Measurements from ENCODE around the gene GJB2.

The GJB2 gene

DNA sequence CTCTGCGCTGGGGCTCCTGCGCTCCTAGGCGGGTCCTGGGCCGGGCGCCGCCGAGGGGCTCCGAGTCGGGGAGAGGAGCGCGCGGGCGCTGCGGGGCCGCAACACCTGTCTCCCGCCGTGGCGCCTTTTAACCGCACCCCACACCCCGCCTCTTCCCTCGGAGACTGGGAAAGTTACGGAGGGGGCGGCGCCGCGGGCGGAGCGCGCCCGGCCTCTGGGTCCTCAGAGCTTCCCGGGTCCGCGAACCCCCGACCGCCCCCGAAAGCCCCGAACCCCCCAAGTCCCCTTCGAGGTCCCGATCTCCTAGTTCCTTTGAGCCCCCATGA lies at the start of gene GJB2:
Gene GJB2, minus strand, starts transcription at position 103 of the 326 bp plus-strand sequence. CDS start 3,357 bp downstream, outside the sequence.
- H3K36me3 ChIP-seq (ENCODE audit: control insufficient read depth, insufficient read depth, low read length) = no peaks in the 10 kb centered on the region
- H3K27ac ChIP-seq (ENCODE audit: low read depth, low read length) = no peak within 1 kb of the TSS
- no peak within 1 kb of the TSS for H3K9ac ChIP-seq (ENCODE audit: low read length)
- peak within 1 kb of the TSS; percentile 56 for H3K4me3 ChIP-seq (ENCODE audit: low read depth, low read length)
- H3K9me3 ChIP-seq (ENCODE audit: control insufficient read depth, insufficient read depth, low read depth, low read length) = no peaks in the 10 kb centered on the region
- peaks cover 96% of the 10 kb centered on the region for H3K27me3 ChIP-seq (ENCODE audit: control insufficient read depth, insufficient read depth, low read length)
- peaks cover 12% of the 10 kb centered on the region for H3K4me1 ChIP-seq (ENCODE audit: control insufficient read depth, insufficient read depth, low read length)

DNA sequence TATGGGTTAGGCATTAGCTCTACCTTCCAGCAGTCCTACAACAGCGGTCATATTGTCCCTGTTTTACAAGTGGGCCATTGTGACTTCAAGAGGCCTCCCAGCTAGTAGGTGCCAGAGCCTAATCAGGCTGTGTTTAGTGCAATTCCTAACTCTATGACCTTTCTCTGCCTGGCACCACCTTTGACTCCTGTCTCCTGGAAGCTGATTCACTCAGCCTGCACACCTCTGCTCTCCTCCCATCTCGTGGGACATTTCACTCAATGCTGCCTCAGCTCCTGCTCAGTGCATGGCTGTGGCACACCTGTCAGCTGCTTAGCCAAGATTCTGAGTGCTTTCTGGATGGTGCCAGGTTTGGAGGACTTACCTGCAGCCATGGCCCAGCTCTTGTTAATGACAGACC lies 48.9 kb upstream of the GJB2 start:
- Histone ChIP-seq H3K27ac (ENCODE audit: low read depth, low read length) (no peak overlapping the region), H3K9ac (ENCODE audit: low read length) (no peak overlapping the region), H3K9me3 (ENCODE audit: control insufficient read depth, insufficient read depth, low read depth, low read length) (peaks cover 3% of the 10 kb centered on the region), H3K36me3 (ENCODE audit: control insufficient read depth, insufficient read depth, low read length) (no peaks in the 10 kb centered on the region), H3K27me3 (ENCODE audit: control insufficient read depth, insufficient read depth, low read length) (peaks cover 13% of the 10 kb centered on the region), H3K4me1 (ENCODE audit: control insufficient read depth, insufficient read depth, low read length) (no peaks in the 10 kb centered on the region), H3K4me3 (ENCODE audit: low read depth, low read length) (no peak overlapping the region)

DNA sequence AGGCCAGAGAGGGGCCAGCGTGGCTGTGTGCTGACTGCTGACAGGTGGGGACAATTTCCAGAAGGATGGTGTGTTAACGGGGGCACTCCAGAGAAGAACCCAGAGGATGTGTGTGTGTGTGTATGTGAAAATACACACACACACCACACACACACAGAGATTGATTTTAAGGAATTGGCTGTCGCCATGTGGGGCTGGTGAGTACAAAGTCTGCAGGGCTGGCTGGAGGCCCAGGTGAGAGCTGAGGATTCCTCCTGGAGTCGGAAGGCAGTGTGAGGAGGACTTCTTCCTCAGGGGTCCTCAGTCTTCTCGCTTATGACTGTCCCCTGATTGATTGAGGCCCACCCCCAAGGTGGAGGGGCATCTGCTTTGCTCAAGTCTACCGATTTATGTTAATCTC lies 47.0 kb upstream of the GJB2 start:
- no peaks in the 10 kb centered on the region for H3K4me1 ChIP-seq (ENCODE audit: control insufficient read depth, insufficient read depth, low read length)
- no peak overlapping the region for H3K9ac ChIP-seq (ENCODE audit: low read length)
- no peak overlapping the region for H3K4me3 ChIP-seq (ENCODE audit: low read depth, low read length)
- no peak overlapping the region for H3K27ac ChIP-seq (ENCODE audit: low read depth, low read length)
- H3K36me3 ChIP-seq (ENCODE audit: control insufficient read depth, insufficient read depth, low read length) = no peaks in the 10 kb centered on the region
- peaks cover 3% of the 10 kb centered on the region for H3K9me3 ChIP-seq (ENCODE audit: control insufficient read depth, insufficient read depth, low read depth, low read length)
- H3K27me3 ChIP-seq (ENCODE audit: control insufficient read depth, insufficient read depth, low read length) = peaks cover 27% of the 10 kb centered on the region

DNA sequence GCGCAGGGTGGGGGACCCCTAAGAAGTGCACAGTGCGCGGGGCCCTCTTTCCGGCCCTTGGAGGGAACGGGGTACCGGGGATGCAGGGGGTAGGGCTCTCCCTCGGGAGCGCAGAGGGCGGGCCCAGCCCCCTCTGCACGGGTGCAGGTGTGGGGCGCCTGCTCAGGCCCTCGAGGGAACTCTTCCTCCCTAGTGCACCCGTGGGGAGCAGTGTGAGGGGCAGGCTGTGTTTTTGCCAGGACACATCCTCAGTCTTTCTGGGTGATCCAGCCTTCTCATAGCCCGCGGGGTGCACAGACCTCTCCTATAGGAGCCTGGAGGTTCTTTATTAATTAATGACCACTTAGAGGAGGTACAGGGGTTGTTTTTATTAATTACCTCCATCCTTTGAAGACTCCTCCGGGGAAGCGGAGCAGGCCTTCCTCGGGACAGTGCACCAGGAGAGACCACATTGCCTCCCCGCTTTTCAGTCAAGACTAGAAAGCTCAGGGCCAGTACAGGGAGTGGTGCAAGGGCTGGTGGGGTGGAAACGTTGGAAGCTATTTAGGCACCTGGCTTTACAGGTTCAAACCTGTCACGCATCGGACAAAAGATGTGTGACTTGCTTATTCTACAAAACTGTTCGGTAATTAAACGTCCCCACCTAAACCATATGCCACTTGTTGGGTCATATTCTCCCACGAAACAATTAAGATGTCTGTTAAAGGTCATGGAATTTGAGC lies 40.0 kb upstream of the GJB2 start:
- Histone ChIP-seq H3K9ac (ENCODE audit: low read length) (no peak overlapping the region), H3K27me3 (ENCODE audit: control insufficient read depth, insufficient read depth, low read length) (peaks cover 86% of the 10 kb centered on the region), H3K9me3 (ENCODE audit: control insufficient read depth, insufficient read depth, low read depth, low read length) (no peaks in the 10 kb centered on the region), H3K36me3 (ENCODE audit: control insufficient read depth, insufficient read depth, low read length) (no peaks in the 10 kb centered on the region), H3K27ac (ENCODE audit: low read depth, low read length) (no peak overlapping the region), H3K4me1 (ENCODE audit: control insufficient read depth, insufficient read depth, low read length) (peaks cover 10% of the 10 kb centered on the region), H3K4me3 (ENCODE audit: low read depth, low read length) (peak overlapping the region; percentile 51)

DNA sequence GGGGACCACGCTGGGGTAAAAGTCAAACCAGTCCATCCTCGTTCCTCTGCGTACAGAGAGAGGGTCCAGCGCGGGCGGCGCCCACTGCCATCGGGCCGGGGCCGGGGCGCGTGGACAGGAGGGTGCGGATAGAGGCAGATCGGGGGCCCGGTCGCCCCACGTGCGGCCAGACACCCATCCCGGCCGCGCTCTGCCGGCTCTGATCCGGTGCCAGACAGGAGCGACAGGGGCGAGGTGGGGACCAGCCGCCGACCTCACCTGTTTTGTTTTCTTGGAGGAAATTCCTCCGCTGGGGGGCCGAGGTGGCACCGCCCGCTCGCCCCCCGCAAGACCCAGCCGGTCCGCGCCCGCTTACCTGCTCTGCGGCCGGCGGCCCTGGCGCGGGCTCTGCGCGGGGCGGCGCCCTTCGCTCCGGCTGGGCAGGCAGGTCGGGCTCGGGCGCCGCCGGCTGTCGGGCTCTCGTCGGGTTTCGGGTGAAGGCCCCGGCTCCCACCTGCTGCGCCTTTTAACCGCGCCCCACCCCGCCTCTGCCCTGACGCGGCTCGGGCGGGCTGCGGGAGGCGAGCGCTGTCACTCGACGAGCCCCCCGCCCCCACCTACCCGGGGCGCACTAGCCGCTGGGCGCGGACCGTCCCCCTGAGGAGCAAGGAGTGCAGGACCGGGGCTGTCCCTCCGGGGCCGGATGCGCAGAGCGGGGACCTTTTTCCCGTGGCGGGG lies 39.3 kb upstream of the GJB2 start, which contains the start of gene GJB6:
Gene GJB6, minus strand, starts transcription at position 481 of the 717 bp plus-strand sequence. CDS start 8,839 bp downstream, outside the sequence.
- Histone ChIP-seq H3K27ac (ENCODE audit: low read depth, low read length) (no peak within 1 kb of the TSS), H3K9me3 (ENCODE audit: control insufficient read depth, insufficient read depth, low read depth, low read length) (no peaks in the 10 kb centered on the region), H3K4me1 (ENCODE audit: control insufficient read depth, insufficient read depth, low read length) (peaks cover 10% of the 10 kb centered on the region), H3K27me3 (ENCODE audit: control insufficient read depth, insufficient read depth, low read length) (peaks cover 90% of the 10 kb centered on the region), H3K36me3 (ENCODE audit: control insufficient read depth, insufficient read depth, low read length) (no peaks in the 10 kb centered on the region), H3K4me3 (ENCODE audit: low read depth, low read length) (peak within 1 kb of the TSS; percentile 51), H3K9ac (ENCODE audit: low read length) (no peak within 1 kb of the TSS)

DNA sequence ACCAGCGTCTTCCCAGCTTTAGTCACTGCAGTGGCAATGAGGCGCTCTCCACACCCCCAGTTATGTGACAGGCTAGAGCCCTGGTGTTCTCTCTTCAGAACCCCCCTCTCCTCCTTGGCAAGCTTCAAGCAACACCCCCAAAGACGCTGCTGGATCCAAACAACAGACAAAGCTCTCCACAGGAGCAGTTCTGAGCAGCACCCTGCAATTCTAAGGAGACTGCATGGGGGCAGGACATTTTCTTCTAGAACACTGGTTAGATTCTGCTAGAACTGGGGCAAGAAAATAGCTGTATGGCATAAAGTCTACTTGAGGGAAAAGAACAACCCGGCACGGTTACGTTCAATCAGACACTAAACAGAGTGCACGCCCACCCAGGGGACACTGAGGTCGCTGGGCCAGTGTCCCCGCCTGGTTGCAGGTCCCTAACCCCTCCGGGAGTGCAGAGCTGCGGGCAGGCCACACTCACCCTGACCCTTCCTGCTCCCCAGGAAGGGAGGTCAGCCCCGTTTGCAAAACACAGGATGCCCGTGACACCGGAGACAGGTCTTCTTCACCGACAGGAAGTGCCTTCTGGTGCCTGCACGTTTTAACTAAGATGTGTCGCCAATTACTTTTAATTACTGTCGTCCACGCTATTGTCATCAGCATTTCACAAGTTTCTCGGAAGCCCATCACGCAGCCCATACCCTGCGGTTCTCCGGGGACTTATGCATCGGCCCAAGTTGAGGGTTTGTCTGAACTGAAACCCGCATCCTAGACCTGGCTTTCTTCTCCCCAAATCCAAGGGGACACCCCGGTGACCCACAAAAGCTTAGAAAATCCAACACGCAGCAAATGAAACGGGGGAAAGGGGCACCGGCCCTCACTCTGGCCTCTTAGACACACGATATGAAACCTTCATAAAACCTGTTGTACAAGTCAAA lies 38.4 kb upstream of the GJB2 start:
- Histone ChIP-seq H3K4me3 (ENCODE audit: low read depth, low read length) (peak overlapping the region; percentile 51), H3K36me3 (ENCODE audit: control insufficient read depth, insufficient read depth, low read length) (no peaks in the 10 kb centered on the region), H3K27ac (ENCODE audit: low read depth, low read length) (no peak overlapping the region)

DNA sequence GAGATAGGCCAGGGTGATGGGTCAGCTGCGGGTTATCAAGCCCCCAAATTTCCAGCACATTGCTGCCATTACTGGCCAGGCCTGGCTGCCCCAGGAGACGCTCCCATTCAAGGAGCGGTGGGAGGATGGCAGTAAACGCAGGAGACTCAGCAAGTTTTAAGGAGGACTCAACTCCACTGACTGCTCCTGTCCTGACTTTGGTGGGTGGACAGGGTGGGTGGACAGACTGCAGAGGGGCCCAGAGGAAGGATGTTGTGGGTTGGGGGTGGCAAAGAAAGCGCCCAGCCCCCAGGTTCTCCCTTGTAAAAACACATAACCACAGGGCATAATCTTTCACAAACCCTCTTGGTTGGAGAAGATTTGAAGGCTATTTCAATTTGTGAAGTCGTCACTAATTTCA lies 35.0 kb upstream of the GJB2 start:
- Histone ChIP-seq H3K4me3 (ENCODE audit: low read depth, low read length) (no peak overlapping the region), H3K27me3 (ENCODE audit: control insufficient read depth, insufficient read depth, low read length) (peaks cover 63% of the 10 kb centered on the region)

More for the DNA sequence above, 38.4 kb upstream of the GJB2 start:
- Histone ChIP-seq H3K9me3 (ENCODE audit: control insufficient read depth, insufficient read depth, low read depth, low read length) (no peaks in the 10 kb centered on the region), H3K27me3 (ENCODE audit: control insufficient read depth, insufficient read depth, low read length) (peaks cover 87% of the 10 kb centered on the region), H3K4me1 (ENCODE audit: control insufficient read depth, insufficient read depth, low read length) (peaks cover 10% of the 10 kb centered on the region), H3K9ac (ENCODE audit: low read length) (no peak overlapping the region)

DNA sequence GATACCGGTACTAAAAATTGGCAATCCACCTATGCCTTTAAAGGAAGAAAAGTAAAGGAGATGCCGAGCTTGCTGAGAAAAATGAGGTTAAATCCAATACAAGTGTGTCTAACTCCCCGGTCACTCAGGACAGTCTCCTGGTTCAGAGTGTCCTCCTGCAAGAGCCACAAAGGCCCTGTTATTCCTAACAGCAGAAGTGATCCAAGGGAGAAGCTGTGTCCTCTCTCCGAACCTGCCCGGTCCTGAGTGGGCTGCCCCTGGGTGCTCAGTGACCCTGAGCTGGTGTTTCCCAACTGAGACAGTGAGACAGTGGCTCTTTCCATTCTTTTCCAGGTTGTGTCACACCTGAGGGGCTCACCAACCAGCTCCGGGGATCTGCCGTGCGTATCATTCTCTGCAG lies 34.5 kb upstream of the GJB2 start:
- no peaks in the 10 kb centered on the region for H3K9me3 ChIP-seq (ENCODE audit: control insufficient read depth, insufficient read depth, low read depth, low read length)
- peaks cover 10% of the 10 kb centered on the region for H3K4me1 ChIP-seq (ENCODE audit: control insufficient read depth, insufficient read depth, low read length)
- H3K27ac ChIP-seq (ENCODE audit: low read depth, low read length) = no peak overlapping the region
- no peaks in the 10 kb centered on the region for H3K36me3 ChIP-seq (ENCODE audit: control insufficient read depth, insufficient read depth, low read length)
- H3K27me3 ChIP-seq (ENCODE audit: control insufficient read depth, insufficient read depth, low read length) = peaks cover 60% of the 10 kb centered on the region
- H3K4me3 ChIP-seq (ENCODE audit: low read depth, low read length) = no peak overlapping the region
- H3K9ac ChIP-seq (ENCODE audit: low read length) = no peak overlapping the region

More for the DNA sequence above, 35.0 kb upstream of the GJB2 start:
- Histone ChIP-seq H3K36me3 (ENCODE audit: control insufficient read depth, insufficient read depth, low read length) (no peaks in the 10 kb centered on the region), H3K9me3 (ENCODE audit: control insufficient read depth, insufficient read depth, low read depth, low read length) (no peaks in the 10 kb centered on the region), H3K4me1 (ENCODE audit: control insufficient read depth, insufficient read depth, low read length) (peaks cover 10% of the 10 kb centered on the region), H3K9ac (ENCODE audit: low read length) (no peak overlapping the region), H3K27ac (ENCODE audit: low read depth, low read length) (no peak overlapping the region)

DNA sequence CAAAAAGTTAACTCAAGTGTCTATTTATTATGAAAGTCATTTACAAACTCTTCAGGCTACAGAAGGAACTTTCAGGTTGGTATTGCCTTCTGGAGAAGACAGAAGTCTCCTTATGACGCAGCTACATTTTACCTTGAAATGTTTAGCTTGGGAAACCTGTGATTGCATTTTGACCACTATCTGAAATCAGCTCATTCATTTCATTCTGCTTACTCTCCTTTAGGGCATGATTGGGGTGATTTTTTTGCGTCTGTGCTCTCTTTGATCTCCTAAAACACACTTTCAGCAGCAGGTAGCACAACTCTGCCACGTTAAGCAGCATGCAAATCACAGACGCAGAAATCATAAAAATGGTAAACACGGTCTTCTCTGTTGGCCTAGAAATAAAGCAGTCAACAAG lies 29.8 kb upstream of the GJB2 start:
- Histone ChIP-seq H3K9me3 (ENCODE audit: control insufficient read depth, insufficient read depth, low read depth, low read length) (no peaks in the 10 kb centered on the region), H3K4me1 (ENCODE audit: control insufficient read depth, insufficient read depth, low read length) (no peaks in the 10 kb centered on the region), H3K4me3 (ENCODE audit: low read depth, low read length) (no peak overlapping the region), H3K27me3 (ENCODE audit: control insufficient read depth, insufficient read depth, low read length) (peaks cover 19% of the 10 kb centered on the region), H3K9ac (ENCODE audit: low read length) (no peak overlapping the region), H3K27ac (ENCODE audit: low read depth, low read length) (no peak overlapping the region), H3K36me3 (ENCODE audit: control insufficient read depth, insufficient read depth, low read length) (no peaks in the 10 kb centered on the region)

DNA sequence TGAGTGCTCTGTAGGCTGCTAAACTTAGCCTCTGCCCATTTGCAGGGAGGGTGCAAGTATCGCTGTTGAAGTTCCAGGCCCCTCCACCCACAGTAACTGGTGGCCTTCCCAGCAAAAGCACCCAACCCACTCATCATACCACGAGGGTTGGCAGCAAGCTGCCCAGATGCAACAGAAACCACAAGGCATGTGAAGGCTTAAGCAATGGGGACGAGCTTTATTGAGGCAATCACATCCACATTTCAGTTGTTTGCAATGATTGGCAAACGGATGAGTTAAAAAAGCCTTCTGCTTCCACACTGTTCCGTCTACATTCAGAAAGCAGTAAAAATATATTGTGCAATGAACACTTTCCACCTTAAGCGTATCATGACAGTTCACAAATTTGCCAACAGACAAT lies 29.0 kb upstream of the GJB2 start:
- H3K27me3 ChIP-seq (ENCODE audit: control insufficient read depth, insufficient read depth, low read length) = peaks cover 14% of the 10 kb centered on the region; the same call in 1 of the 2 replicates
- no peaks in the 10 kb centered on the region for H3K4me1 ChIP-seq (ENCODE audit: control insufficient read depth, insufficient read depth, low read length)
- H3K9ac ChIP-seq (ENCODE audit: low read length) = no peak overlapping the region

More for the DNA sequence above, 29.0 kb upstream of the GJB2 start:
- Histone ChIP-seq H3K9me3 (ENCODE audit: control insufficient read depth, insufficient read depth, low read depth, low read length) (no peaks in the 10 kb centered on the region), H3K27ac (ENCODE audit: low read depth, low read length) (no peak overlapping the region), H3K4me3 (ENCODE audit: low read depth, low read length) (no peak overlapping the region), H3K36me3 (ENCODE audit: control insufficient read depth, insufficient read depth, low read length) (no peaks in the 10 kb centered on the region)
